HCT116 (cell line): ENCODE measurements around the gene KLHDC10.

Experiments
- EZH2 ChIP-seq: fragments of 200-600 bp; sonication (generic); IDR thresholded peaks from 2 replicates; pipeline ENCODE4 v1.6.1; 2017; ENCODE audit warnings: antibody characterized with exemption, mixed run types
- FOSL1 ChIP-seq: IDR thresholded peaks from 2 replicates; pipeline ENCODE4 v1.6.1; 2012; ENCODE audit warnings: low read depth
- POLR2A ChIP-seq: IDR thresholded peaks from 2 replicates; pipeline ENCODE4 v1.7.0; 2011; ENCODE audit warnings: borderline replicate concordance; ENCODE audit not compliant: insufficient read depth, insufficient read length; ENCODE audit errors: extremely low read depth
- POLR2AphosphoS5 ChIP-seq: IDR thresholded peaks from 2 replicates; pipeline ENCODE4 v1.6.1; 2011; ENCODE audit warnings: mild to moderate bottlenecking, low read depth, low read length, moderate library complexity
- RAD21 ChIP-seq: IDR thresholded peaks from 2 replicates; pipeline ENCODE4 v1.6.1; 2012; ENCODE audit warnings: low read depth, mild to moderate bottlenecking
- SIN3A ChIP-seq: IDR thresholded peaks from 2 replicates; pipeline ENCODE4 v1.6.1; 2012; ENCODE audit warnings: low read depth
- SP1 ChIP-seq: IDR thresholded peaks from 2 replicates; pipeline ENCODE4 v1.6.1; 2012; ENCODE audit warnings: low read depth
- YY1 ChIP-seq: IDR thresholded peaks from 2 replicates; pipeline ENCODE4 v1.6.1; 2011; ENCODE audit warnings: low read length, low read depth, moderate library complexity, mild to moderate bottlenecking; ENCODE audit not compliant: insufficient replicate concordance; ENCODE audit errors: extremely low read depth
- TF ChIP-seq, protein P1 (sequence below), 3 experiments: fragments of 200-600 bp in 1 of 3; sonication (generic) in 1 of 3; IDR thresholded peaks in 2 of 3; conservative IDR thresholded peaks in 1 of 3; 2 replicates each; pipeline ENCODE4 v1.5.1; 2012 to 2017; ENCODE audit warnings: low read depth in 2 of 3, low read length in 2 of 3, antibody characterized with exemption in 1 of 3, borderline replicate concordance in 1 of 3, control low read depth in 1 of 3, mild to moderate bottlenecking in 1 of 3, mixed read lengths in 1 of 3, mixed run types in 1 of 3, moderate library complexity in 1 of 3; ENCODE audit not compliant: insufficient read depth in 1 of 3

- TF ChIP-seq RAD21, result no peak
- TF ChIP-seq YY1, result no peak
- no peak for TF ChIP-seq EZH2
- no peak for TF ChIP-seq POLR2AphosphoS5
- TF ChIP-seq, protein P1, sequence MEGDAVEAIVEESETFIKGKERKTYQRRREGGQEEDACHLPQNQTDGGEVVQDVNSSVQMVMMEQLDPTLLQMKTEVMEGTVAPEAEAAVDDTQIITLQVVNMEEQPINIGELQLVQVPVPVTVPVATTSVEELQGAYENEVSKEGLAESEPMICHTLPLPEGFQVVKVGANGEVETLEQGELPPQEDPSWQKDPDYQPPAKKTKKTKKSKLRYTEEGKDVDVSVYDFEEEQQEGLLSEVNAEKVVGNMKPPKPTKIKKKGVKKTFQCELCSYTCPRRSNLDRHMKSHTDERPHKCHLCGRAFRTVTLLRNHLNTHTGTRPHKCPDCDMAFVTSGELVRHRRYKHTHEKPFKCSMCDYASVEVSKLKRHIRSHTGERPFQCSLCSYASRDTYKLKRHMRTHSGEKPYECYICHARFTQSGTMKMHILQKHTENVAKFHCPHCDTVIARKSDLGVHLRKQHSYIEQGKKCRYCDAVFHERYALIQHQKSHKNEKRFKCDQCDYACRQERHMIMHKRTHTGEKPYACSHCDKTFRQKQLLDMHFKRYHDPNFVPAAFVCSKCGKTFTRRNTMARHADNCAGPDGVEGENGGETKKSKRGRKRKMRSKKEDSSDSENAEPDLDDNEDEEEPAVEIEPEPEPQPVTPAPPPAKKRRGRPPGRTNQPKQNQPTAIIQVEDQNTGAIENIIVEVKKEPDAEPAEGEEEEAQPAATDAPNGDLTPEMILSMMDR (IDR thresholded peaks at IDR 0.05 in 2 of 3, conservative IDR thresholded peaks at IDR 0.05 in 1 of 3; ENCODE audit: borderline replicate concordance in 1 of 3, insufficient read depth in 1 of 3, low read depth in 2 of 3, low read length in 2 of 3), result no peak
- TF ChIP-seq POLR2A, result no peak
- TF ChIP-seq SP1, result no peak
- no peak for TF ChIP-seq FOSL1
- TF ChIP-seq SIN3A, result no peak
Measured at GRCh38 chr7:130179631-130180030, 109.3 kb downstream of the KLHDC10 start.
